ENCODE data around the gene EME2. TPM values are rescaled to one million over a fixed set of nuclear protein-coding genes. Genes with fewer than 3 reads are reported as not detected.

The EME2 gene
- polyA plus RNA-seq, 1 donor from 2014 or later = 21.2 TPM

- no peaks in the 10 kb centered on the region for H4K20me1 ChIP-seq (ENCODE audit: insufficient read depth)
- no peaks in the 10 kb centered on the region for H3K27me3 ChIP-seq (ENCODE audit: insufficient read depth, low read depth, low read length)
- H3K9me2 ChIP-seq (ENCODE audit: insufficient read depth, low read length) = no peaks in the 10 kb centered on the region
- H2AFZ ChIP-seq (ENCODE audit: low read depth, low read length) = no peak overlapping the region
- no peak overlapping the region for H3K27ac ChIP-seq (ENCODE audit: low read length)
- H3K36me3 ChIP-seq (ENCODE audit: insufficient read depth, low read length) = no peaks in the 10 kb centered on the region
- H3K79me2 ChIP-seq (replicated peaks; ENCODE audit: insufficient read depth, low read length) = peaks cover under 1% of the 10 kb centered on the region
- no peak overlapping the region for H3K4me2 ChIP-seq (ENCODE audit: low read length)
- TF ChIP-seq MXI1 (conservative IDR thresholded peaks at IDR 0.05; ENCODE audit: poor library complexity, severe bottlenecking) (no peak), SMC3 (conservative IDR thresholded peaks at IDR 0.05; ENCODE audit: poor library complexity) (no peak), EP300 (conservative IDR thresholded peaks at IDR 0.05; ENCODE audit: poor library complexity, severe bottlenecking) (no peak), TAF1 (IDR thresholded peaks at IDR 0.05; ENCODE audit: low read depth) (no peak), POLR2AphosphoS5 (IDR thresholded peaks at IDR 0.05) (no peak), EZH2 (IDR thresholded peaks at IDR 0.05; ENCODE audit: borderline replicate concordance, insufficient read depth, low read length, poor library complexity, severe bottlenecking) (no peak)
- TF ChIP-seq, protein P1, sequence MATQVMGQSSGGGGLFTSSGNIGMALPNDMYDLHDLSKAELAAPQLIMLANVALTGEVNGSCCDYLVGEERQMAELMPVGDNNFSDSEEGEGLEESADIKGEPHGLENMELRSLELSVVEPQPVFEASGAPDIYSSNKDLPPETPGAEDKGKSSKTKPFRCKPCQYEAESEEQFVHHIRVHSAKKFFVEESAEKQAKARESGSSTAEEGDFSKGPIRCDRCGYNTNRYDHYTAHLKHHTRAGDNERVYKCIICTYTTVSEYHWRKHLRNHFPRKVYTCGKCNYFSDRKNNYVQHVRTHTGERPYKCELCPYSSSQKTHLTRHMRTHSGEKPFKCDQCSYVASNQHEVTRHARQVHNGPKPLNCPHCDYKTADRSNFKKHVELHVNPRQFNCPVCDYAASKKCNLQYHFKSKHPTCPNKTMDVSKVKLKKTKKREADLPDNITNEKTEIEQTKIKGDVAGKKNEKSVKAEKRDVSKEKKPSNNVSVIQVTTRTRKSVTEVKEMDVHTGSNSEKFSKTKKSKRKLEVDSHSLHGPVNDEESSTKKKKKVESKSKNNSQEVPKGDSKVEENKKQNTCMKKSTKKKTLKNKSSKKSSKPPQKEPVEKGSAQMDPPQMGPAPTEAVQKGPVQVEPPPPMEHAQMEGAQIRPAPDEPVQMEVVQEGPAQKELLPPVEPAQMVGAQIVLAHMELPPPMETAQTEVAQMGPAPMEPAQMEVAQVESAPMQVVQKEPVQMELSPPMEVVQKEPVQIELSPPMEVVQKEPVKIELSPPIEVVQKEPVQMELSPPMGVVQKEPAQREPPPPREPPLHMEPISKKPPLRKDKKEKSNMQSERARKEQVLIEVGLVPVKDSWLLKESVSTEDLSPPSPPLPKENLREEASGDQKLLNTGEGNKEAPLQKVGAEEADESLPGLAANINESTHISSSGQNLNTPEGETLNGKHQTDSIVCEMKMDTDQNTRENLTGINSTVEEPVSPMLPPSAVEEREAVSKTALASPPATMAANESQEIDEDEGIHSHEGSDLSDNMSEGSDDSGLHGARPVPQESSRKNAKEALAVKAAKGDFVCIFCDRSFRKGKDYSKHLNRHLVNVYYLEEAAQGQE (IDR thresholded peaks at IDR 0.05; ENCODE audit: borderline replicate concordance) = no peak
- H3K9ac ChIP-seq (ENCODE audit: low read length) = no peak overlapping the region
- H3K4me3 ChIP-seq (ENCODE audit: low read length) = no peak overlapping the region
- no peaks in the 10 kb centered on the region for H3K9me3 ChIP-seq (ENCODE audit: low read length)
- no peaks in the 10 kb centered on the region for H3F3A ChIP-seq (ENCODE audit: insufficient read depth, low read length, poor library complexity, severe bottlenecking)
Measured at GRCh38 chr16:1819611-1820010, 47.0 kb downstream of the EME2 start.

DNA sequence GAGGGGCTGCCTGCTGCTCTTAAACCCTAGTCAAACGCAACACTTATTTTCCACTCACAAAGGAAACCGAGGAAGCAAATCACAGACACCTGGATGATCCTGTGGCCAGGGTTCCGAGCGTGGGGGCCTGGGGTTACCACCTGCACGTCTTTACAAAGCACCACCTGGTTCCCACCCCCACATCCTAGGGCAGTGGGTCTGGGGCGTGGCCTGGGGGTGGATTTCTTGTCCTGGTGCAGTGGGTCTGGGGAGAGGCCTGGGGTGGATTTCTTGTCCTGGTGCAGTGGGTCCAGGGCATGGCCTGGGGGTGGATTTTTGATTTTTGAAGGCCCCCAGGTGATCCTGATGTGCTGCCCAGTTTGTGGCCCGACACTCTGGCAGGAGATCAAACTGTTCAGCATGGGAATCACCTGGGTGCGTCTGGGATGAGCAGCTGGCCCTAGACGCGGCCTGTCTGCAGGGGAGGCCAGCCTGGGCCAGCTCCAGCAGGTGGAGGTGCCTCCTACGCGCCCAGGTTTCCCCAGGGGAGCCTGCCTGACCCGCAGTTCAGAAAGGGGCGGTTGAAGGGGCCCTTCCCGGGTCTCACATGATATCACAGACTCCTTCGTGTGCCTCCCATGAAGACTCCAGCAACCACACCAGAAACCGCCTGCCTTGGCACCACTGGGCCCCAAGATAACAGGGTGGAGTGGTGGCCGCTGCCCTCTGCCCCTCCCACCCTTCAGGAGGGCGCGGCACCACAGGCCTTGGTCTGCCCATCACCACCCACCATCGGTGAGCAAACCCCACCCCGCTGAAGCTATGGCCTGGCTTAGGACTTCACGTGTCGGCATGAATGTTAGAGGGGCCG lies 47.7 kb downstream of the EME2 start:
- Histone ChIP-seq H3K4me3 (ENCODE audit: low read length) (no peak overlapping the region), H3K79me2 (replicated peaks; ENCODE audit: insufficient read depth, low read length) (peaks cover 5% of the 10 kb centered on the region), H3K9me2 (ENCODE audit: insufficient read depth, low read length) (no peaks in the 10 kb centered on the region), H3K9ac (ENCODE audit: low read length) (no peak overlapping the region), H3K9me3 (ENCODE audit: low read length) (no peaks in the 10 kb centered on the region), H4K20me1 (ENCODE audit: insufficient read depth) (no peaks in the 10 kb centered on the region), H3K36me3 (ENCODE audit: insufficient read depth, low read length) (no peaks in the 10 kb centered on the region), H3K4me2 (ENCODE audit: low read length) (no peak overlapping the region), H3F3A (ENCODE audit: insufficient read depth, low read length, poor library complexity, severe bottlenecking) (no peaks in the 10 kb centered on the region), H3K27ac (ENCODE audit: low read length) (no peak overlapping the region), H2AFZ (ENCODE audit: low read depth, low read length) (no peak overlapping the region), H3K27me3 (ENCODE audit: insufficient read depth, low read depth, low read length) (no peaks in the 10 kb centered on the region)
- TF ChIP-seq TAF1 (IDR thresholded peaks at IDR 0.05; ENCODE audit: low read depth) (no peak), EP300 (conservative IDR thresholded peaks at IDR 0.05; ENCODE audit: poor library complexity, severe bottlenecking) (no peak), MXI1 (conservative IDR thresholded peaks at IDR 0.05; ENCODE audit: poor library complexity, severe bottlenecking) (no peak), EZH2 (IDR thresholded peaks at IDR 0.05; ENCODE audit: borderline replicate concordance, insufficient read depth, low read length, poor library complexity, severe bottlenecking) (no peak), RAD21 (conservative IDR thresholded peaks at IDR 0.05) (no peak), POLR2AphosphoS5 (IDR thresholded peaks at IDR 0.05) (no peak), SMC3 (conservative IDR thresholded peaks at IDR 0.05; ENCODE audit: poor library complexity) (no peak)
- TF ChIP-seq, protein P1 (IDR thresholded peaks at IDR 0.05; ENCODE audit: borderline replicate concordance) = no peak
- TF ChIP-seq, protein P2, sequence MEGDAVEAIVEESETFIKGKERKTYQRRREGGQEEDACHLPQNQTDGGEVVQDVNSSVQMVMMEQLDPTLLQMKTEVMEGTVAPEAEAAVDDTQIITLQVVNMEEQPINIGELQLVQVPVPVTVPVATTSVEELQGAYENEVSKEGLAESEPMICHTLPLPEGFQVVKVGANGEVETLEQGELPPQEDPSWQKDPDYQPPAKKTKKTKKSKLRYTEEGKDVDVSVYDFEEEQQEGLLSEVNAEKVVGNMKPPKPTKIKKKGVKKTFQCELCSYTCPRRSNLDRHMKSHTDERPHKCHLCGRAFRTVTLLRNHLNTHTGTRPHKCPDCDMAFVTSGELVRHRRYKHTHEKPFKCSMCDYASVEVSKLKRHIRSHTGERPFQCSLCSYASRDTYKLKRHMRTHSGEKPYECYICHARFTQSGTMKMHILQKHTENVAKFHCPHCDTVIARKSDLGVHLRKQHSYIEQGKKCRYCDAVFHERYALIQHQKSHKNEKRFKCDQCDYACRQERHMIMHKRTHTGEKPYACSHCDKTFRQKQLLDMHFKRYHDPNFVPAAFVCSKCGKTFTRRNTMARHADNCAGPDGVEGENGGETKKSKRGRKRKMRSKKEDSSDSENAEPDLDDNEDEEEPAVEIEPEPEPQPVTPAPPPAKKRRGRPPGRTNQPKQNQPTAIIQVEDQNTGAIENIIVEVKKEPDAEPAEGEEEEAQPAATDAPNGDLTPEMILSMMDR (IDR thresholded peaks at IDR 0.05; ENCODE audit: poor library complexity, severe bottlenecking) = no peak
